Sigmoid colon (tissue), 7 donors: Measurements from ENCODE around the gene RHOV. TPM values are rescaled to one million over a fixed set of nuclear protein-coding genes. Genes with fewer than 3 reads are reported as not detected.

Source experiments
- DNase-seq: peaks from one replicate; pipeline ENCODE4 v3.0.0-alpha.2; 2019
- H3K27ac ChIP-seq, 4 donors: fragments of 200-600 bp; sonication (generic); one replicate each; pipeline ENCODE4 v1.5.1; 2016 to 2019; ENCODE audit warnings: mild to moderate bottlenecking in 1 of 4
- H3K27me3 ChIP-seq, 3 donors: fragments of 200-600 bp; sonication (generic); one replicate each; pipeline ENCODE4 v1.5.1; 2019; ENCODE audit warnings: mild to moderate bottlenecking in 1 of 3
- H3K36me3 ChIP-seq, 4 donors: fragments of 200-600 bp; sonication (generic); one replicate each; pipeline ENCODE4 v1.5.1; 2016 to 2019
- H3K4me1 ChIP-seq, 4 donors: fragments of 200-600 bp; sonication (generic); one replicate each; pipeline ENCODE4 v1.5.1; 2017 to 2019
- H3K4me3 ChIP-seq, 4 donors: fragments of 200-600 bp; sonication (generic); one replicate each; pipeline ENCODE4 v1.5.1; 2017 to 2019; ENCODE audit warnings: mild to moderate bottlenecking in 2 of 4, moderate library complexity in 1 of 4
- H3K9me3 ChIP-seq, 4 donors: fragments of 200-600 bp in 3 of 4; sonication (generic) in 3 of 4; one replicate each; pipeline versions ENCODE4 v1.5.1 to v1.6.1; 2013 to 2019
- CTCF ChIP-seq, 4 experiments: fragments of 450-650 bp in 3 of 4; fragments of 200-600 bp in 1 of 4; IDR thresholded peaks; one replicate each; pipeline ENCODE4 v1.5.1; 2016 to 2019; ENCODE audit warnings: antibody characterized with exemption in 4 of 4, mild to moderate bottlenecking in 3 of 4, moderate library complexity in 2 of 4
- EP300 ChIP-seq, 4 donors: sonication (generic); formaldehyde crosslinking; IDR thresholded peaks; one replicate each; pipeline ENCODE4 v1.6.1; 2017; ENCODE audit warnings: antibody characterized with exemption in 4 of 4
- POLR2A ChIP-seq, 2 donors: fragments of 450-650 bp; IDR thresholded peaks; one replicate each; pipeline ENCODE4 v1.6.1; 2016; ENCODE audit warnings: antibody characterized with exemption in 2 of 2, mild to moderate bottlenecking in 2 of 2, moderate library complexity in 2 of 2
- POLR2AphosphoS5 ChIP-seq, 4 donors: sonication (generic); formaldehyde crosslinking; IDR thresholded peaks; one replicate each; pipeline ENCODE4 v1.6.1; 2017; ENCODE audit warnings: antibody characterized with exemption in 4 of 4
- WGBS, 2 donors: extraction: QIAGEN DNeasy Blood & Tissue Kit; methylation state at CpG; one replicate each; pipeline ENCODE4 v1.1.7; 2013; 5-methylcytosine and 5-hydroxymethylcytosine counted together
- intact Hi-C: fragments of 100-400 bp; cut with DNase I; formaldehyde crosslinking; loops from one replicate; pipeline ENCODE4 v1.15.1; 2023
- polyA plus RNA-seq, 3 donors: library from polyadenylated mRNA; stranded (reverse); fragments of 200-250 nt; gene quantifications; one replicate each; pipeline ENCODE4 v1.2.3, GENCODE V29; 2013
- total RNA-seq, 4 donors: library from RNA; depleted of rRNA; stranded (reverse); fragments of >200 nt; gene quantifications; one replicate each; pipeline ENCODE4 v1.1.0, GENCODE V29; 2016
- donor health status: healthy with polysubstance abuse.
- donor health status: Bipolar disorder and iron deficiency.
- donor health status: healthy.

The RHOV gene
- total and polyA plus RNA-seq, 7 donors = 4.8 to 8.1 (median 5.2) TPM; not detected in 4

GRCh38 chr15:40893019-40893670, 19.1 kb upstream of the RHOV start:
- no peak for TF ChIP-seq POLR2A (IDR thresholded peaks at IDR 0.05)
- no peak for TF ChIP-seq POLR2AphosphoS5 (IDR thresholded peaks at IDR 0.05)
- no peak for TF ChIP-seq EP300 (IDR thresholded peaks at IDR 0.05)
- TF ChIP-seq CTCF (IDR thresholded peaks at IDR 0.05) = no peak
- no peak for DNase-seq
- intact Hi-C loops = loop anchor here (5.0 to 10.0 kb wide), 4 partner anchors 138 to 378 kb away; partner anchors contain the start of genes KNL1 and RMDN3
- Histone ChIP-seq H3K27me3 (no peaks in the 10 kb centered on the region), H3K9me3 (no peaks in the 10 kb centered on the region), H3K27ac (peak overlapping the region; percentile 87 to 96 (median 92)), H3K4me1 (peaks cover 0 to 20% (median 20%) of the 10 kb centered on the region in 4 donors), H3K36me3 (peaks cover 0 to 23% (median 3%) of the 10 kb centered on the region in 4 donors), H3K4me3 (peak overlapping the region in 3 of 4 donors; percentile 81 to 84 (median 83))
- 86 to 89% methylated on average over 22 of the region's 22 CpGs for WGBS, 2 donors

- intact Hi-C loops = loop anchor here (5.0 to 10.0 kb wide), 4 partner anchors 138 to 378 kb away; partner anchors contain the start of genes KNL1 and RMDN3
- WGBS, 2 donors = 29 to 71% methylated on average over 2 of the region's 2 CpGs
Observed at GRCh38 chr15:40892447-40893012, 18.5 kb upstream of the RHOV start.

GRCh38 chr15:40891810-40892446, 17.9 kb upstream of the RHOV start:
- TF ChIP-seq CTCF (IDR thresholded peaks at IDR 0.05) (peak in 3 of 4 experiments; percentile 32 to 42 (median 41)), EP300 (IDR thresholded peaks at IDR 0.05) (no peak)
- no peak overlapping the region for H3K4me3 ChIP-seq
- WGBS, 2 donors = 4 to 21% methylated on average over 4 of the region's 4 CpGs
- H3K36me3 ChIP-seq = peaks cover 0 to 12% (median 3%) of the 10 kb centered on the region in 4 donors
- no peak for DNase-seq
- peaks cover 0 to 20% (median 20%) of the 10 kb centered on the region in 4 donors for H3K4me1 ChIP-seq
- no peak overlapping the region for H3K27ac ChIP-seq
- intact Hi-C loops = loop anchor here (5.0 to 10.0 kb wide), 4 partner anchors 137 to 377 kb away; partner anchors contain the start of genes KNL1 and RMDN3
- no peaks in the 10 kb centered on the region for H3K27me3 ChIP-seq
- no peaks in the 10 kb centered on the region for H3K9me3 ChIP-seq

More at GRCh38 chr15:40892447-40893012, 18.5 kb upstream of the RHOV start:
- Histone ChIP-seq H3K9me3 (no peaks in the 10 kb centered on the region), H3K4me3 (no peak overlapping the region), H3K4me1 (peaks cover 0 to 20% (median 20%) of the 10 kb centered on the region in 4 donors), H3K36me3 (peaks cover 0 to 18% (median 3%) of the 10 kb centered on the region in 4 donors), H3K27me3 (no peaks in the 10 kb centered on the region), H3K27ac (no peak overlapping the region)
- TF ChIP-seq POLR2A (IDR thresholded peaks at IDR 0.05) = no peak
- TF ChIP-seq POLR2AphosphoS5 (IDR thresholded peaks at IDR 0.05) = no peak
- no peak for TF ChIP-seq CTCF (IDR thresholded peaks at IDR 0.05)
- no peak for TF ChIP-seq EP300 (IDR thresholded peaks at IDR 0.05)
- DNase-seq = no peak

DNA sequence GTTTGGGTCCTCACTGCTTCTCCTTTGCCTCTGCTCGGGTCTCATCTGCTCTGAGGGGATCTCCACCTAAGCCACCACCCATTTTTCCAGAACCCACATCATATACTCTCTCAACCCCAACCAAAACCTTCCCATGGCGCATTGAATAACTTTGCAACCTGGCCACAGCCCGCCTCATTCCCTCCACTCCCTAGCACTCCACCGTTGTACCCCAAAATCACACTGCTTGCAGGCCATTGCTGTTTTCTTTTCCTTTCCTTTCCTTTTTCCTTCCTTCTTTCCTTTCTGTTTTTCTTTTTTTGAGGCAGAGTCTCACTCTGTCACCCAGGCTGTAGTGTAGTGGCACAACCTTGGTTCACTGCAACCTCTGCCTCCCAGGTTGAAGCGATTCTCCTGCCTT, 17.1 kb upstream of the RHOV start:
- intact Hi-C loops = loop anchor here (5.0 to 10.0 kb wide), 4 partner anchors 136 to 376 kb away; partner anchors contain the start of genes KNL1 and RMDN3
- no peak for TF ChIP-seq CTCF (IDR thresholded peaks at IDR 0.05)
- TF ChIP-seq POLR2A (IDR thresholded peaks at IDR 0.05) = no peak
- no peak for TF ChIP-seq POLR2AphosphoS5 (IDR thresholded peaks at IDR 0.05)
- no peak for TF ChIP-seq EP300 (IDR thresholded peaks at IDR 0.05)
- H3K27ac ChIP-seq = no peak overlapping the region

More for the DNA sequence above, 17.1 kb upstream of the RHOV start:
- no peak for DNase-seq
- Histone ChIP-seq H3K9me3 (no peaks in the 10 kb centered on the region), H3K36me3 (peaks cover 0 to 4% (median under 1%) of the 10 kb centered on the region in 4 donors), H3K4me1 (peaks cover 0 to 20% (median 18%) of the 10 kb centered on the region in 4 donors), H3K4me3 (no peak overlapping the region), H3K27me3 (no peaks in the 10 kb centered on the region)
- WGBS, 2 donors = 82 to 88% methylated on average over 5 of the region's 5 CpGs
